ENCODE data around the gene SLIT1.

GRCh38 chr10:97032624-97033023 lies 153.1 kb downstream of the SLIT1 start:
- TF ChIP-seq POLR2A (IDR thresholded peaks at IDR 0.05) (no peak), CTCF (IDR thresholded peaks at IDR 0.05) (no peak)

Data from body of pancreas (tissue), 4 donors.